ENCODE measurements around the gene ASH1L. TPM values are rescaled to one million over a fixed set of nuclear protein-coding genes. Genes with fewer than 3 reads are reported as not detected.

The ASH1L gene
- total and polyA plus RNA-seq, 9 of the 15 experiments (the other 6 are each of a cell fraction or from before 2014, with no cell fraction given), result 2.0 to 23.3 (median 14.6) TPM

- TF ChIP-seq MYC (IDR thresholded peaks at IDR 0.05; ENCODE audit: low read depth, low read length), result peak; percentile 83
- no peak for TF ChIP-seq MYC (CRISPR knock-in tag; IDR thresholded peaks at IDR 0.05; ENCODE audit: borderline replicate concordance, low read depth)
- TF ChIP-seq SMARCA5 (IDR thresholded peaks at IDR 0.05), result no peak
- no peak for TF ChIP-seq KLF10 (CRISPR knock-in tag; IDR thresholded peaks at IDR 0.05)
- no peak for TF ChIP-seq ZC3H4 (CRISPR knock-in tag; IDR thresholded peaks at IDR 0.05; ENCODE audit: borderline replicate concordance)
- TF ChIP-seq, protein P1, sequence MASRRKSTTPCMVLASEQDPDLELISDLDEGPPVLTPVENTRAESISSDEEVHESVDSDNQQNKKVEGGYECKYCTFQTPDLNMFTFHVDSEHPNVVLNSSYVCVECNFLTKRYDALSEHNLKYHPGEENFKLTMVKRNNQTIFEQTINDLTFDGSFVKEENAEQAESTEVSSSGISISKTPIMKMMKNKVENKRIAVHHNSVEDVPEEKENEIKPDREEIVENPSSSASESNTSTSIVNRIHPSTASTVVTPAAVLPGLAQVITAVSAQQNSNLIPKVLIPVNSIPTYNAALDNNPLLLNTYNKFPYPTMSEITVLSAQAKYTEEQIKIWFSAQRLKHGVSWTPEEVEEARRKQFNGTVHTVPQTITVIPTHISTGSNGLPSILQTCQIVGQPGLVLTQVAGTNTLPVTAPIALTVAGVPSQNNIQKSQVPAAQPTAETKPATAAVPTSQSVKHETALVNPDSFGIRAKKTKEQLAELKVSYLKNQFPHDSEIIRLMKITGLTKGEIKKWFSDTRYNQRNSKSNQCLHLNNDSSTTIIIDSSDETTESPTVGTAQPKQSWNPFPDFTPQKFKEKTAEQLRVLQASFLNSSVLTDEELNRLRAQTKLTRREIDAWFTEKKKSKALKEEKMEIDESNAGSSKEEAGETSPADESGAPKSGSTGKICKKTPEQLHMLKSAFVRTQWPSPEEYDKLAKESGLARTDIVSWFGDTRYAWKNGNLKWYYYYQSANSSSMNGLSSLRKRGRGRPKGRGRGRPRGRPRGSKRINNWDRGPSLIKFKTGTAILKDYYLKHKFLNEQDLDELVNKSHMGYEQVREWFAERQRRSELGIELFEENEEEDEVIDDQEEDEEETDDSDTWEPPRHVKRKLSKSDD (conservative IDR thresholded peaks at IDR 0.05; ENCODE audit: low read length), result no peak
- TF ChIP-seq ZNF184 (CRISPR knock-in tag; IDR thresholded peaks at IDR 0.05), result no peak
- 0 out of 2 replicates have a peak, but pooled peaks have one; percentile 44 for TF ChIP-seq ZNF830 (CRISPR knock-in tag; IDR thresholded peaks at IDR 0.05)
- TF ChIP-seq FOXA3 (CRISPR knock-in tag; conservative IDR thresholded peaks at IDR 0.05 in 1 of 2, IDR thresholded peaks at IDR 0.05 in 1 of 2), result no peak
- peak; percentile 59; the same call in 1 of the 2 replicates for TF ChIP-seq SPI1 (IDR thresholded peaks at IDR 0.05; ENCODE audit: borderline replicate concordance, low read depth, low read length)
- TF ChIP-seq RFX5 (IDR thresholded peaks at IDR 0.05; ENCODE audit: low read depth, low read length), result no peak
- no peak for TF ChIP-seq ZNF77 (CRISPR knock-in tag; IDR thresholded peaks at IDR 0.05)
- no peak for TF ChIP-seq JUNB (CRISPR knock-in tag; conservative IDR thresholded peaks at IDR 0.05)
- TF ChIP-seq, protein P2, sequence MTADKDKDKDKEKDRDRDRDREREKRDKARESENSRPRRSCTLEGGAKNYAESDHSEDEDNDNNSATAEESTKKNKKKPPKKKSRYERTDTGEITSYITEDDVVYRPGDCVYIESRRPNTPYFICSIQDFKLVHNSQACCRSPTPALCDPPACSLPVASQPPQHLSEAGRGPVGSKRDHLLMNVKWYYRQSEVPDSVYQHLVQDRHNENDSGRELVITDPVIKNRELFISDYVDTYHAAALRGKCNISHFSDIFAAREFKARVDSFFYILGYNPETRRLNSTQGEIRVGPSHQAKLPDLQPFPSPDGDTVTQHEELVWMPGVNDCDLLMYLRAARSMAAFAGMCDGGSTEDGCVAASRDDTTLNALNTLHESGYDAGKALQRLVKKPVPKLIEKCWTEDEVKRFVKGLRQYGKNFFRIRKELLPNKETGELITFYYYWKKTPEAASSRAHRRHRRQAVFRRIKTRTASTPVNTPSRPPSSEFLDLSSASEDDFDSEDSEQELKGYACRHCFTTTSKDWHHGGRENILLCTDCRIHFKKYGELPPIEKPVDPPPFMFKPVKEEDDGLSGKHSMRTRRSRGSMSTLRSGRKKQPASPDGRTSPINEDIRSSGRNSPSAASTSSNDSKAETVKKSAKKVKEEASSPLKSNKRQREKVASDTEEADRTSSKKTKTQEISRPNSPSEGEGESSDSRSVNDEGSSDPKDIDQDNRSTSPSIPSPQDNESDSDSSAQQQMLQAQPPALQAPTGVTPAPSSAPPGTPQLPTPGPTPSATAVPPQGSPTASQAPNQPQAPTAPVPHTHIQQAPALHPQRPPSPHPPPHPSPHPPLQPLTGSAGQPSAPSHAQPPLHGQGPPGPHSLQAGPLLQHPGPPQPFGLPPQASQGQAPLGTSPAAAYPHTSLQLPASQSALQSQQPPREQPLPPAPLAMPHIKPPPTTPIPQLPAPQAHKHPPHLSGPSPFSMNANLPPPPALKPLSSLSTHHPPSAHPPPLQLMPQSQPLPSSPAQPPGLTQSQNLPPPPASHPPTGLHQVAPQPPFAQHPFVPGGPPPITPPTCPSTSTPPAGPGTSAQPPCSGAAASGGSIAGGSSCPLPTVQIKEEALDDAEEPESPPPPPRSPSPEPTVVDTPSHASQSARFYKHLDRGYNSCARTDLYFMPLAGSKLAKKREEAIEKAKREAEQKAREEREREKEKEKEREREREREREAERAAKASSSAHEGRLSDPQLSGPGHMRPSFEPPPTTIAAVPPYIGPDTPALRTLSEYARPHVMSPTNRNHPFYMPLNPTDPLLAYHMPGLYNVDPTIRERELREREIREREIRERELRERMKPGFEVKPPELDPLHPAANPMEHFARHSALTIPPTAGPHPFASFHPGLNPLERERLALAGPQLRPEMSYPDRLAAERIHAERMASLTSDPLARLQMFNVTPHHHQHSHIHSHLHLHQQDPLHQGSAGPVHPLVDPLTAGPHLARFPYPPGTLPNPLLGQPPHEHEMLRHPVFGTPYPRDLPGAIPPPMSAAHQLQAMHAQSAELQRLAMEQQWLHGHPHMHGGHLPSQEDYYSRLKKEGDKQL (CRISPR knock-in tag; IDR thresholded peaks at IDR 0.05; ENCODE audit: borderline replicate concordance), result no peak
- no peak for TF ChIP-seq ZBTB49 (CRISPR knock-in tag; IDR thresholded peaks at IDR 0.05; ENCODE audit: borderline replicate concordance)
- no peak for TF ChIP-seq FOXP1 (CRISPR knock-in tag; IDR thresholded peaks at IDR 0.05)
- TF ChIP-seq ZNF717 (CRISPR knock-in tag; IDR thresholded peaks at IDR 0.05), result no peak
- peak; percentile 78 for TF ChIP-seq POLR2A (conservative IDR thresholded peaks at IDR 0.05)
- TF ChIP-seq SMC3 (conservative IDR thresholded peaks at IDR 0.05; ENCODE audit: insufficient read depth, low read depth, low read length), result no peak
- TF ChIP-seq ZNF586 (CRISPR knock-in tag; conservative IDR thresholded peaks at IDR 0.05), result no peak
Measured at GRCh38 chr1:155324037-155324716, 238.4 kb downstream of the ASH1L start (continued).
